SK-N-SH (cell line): ENCODE measurements around the gene IFT122.

ENCODE experiments used
- CTCF ChIP-seq: fragments of 200-600 bp; sonication (generic); IDR thresholded peaks from 2 replicates; pipeline ENCODE4 v1.6.1; 2017; ENCODE audit warnings: antibody characterized with exemption, mild to moderate bottlenecking, moderate library complexity
- ELF1 ChIP-seq: IDR thresholded peaks from 2 replicates; pipeline ENCODE4 v1.4.0; 2012
- EP300 ChIP-seq, 2 experiments: IDR thresholded peaks; 2 replicates each; pipeline versions ENCODE4 v1.4.0 to v1.6.1; 2012; ENCODE audit warnings: borderline replicate concordance in 1 of 2, low read depth in 1 of 2, low read length in 1 of 2
- NFIC ChIP-seq: IDR thresholded peaks from 2 replicates; pipeline ENCODE4 v1.4.0; 2012; ENCODE audit warnings: borderline replicate concordance
- POLR2AphosphoS5 ChIP-seq: IDR thresholded peaks from 2 replicates; pipeline ENCODE4 v1.6.1; 2012; ENCODE audit warnings: low read depth, low read length
- REST ChIP-seq: IDR thresholded peaks from 2 replicates; pipeline ENCODE4 v1.6.1; 2012; ENCODE audit warnings: mild to moderate bottlenecking, low read depth, low read length, moderate library complexity
- USF1 ChIP-seq: IDR thresholded peaks from 2 replicates; pipeline ENCODE4 v1.4.0; 2012; ENCODE audit warnings: low read depth, borderline replicate concordance
- USF2 ChIP-seq: fragments of 150-350 bp; IDR thresholded peaks from 2 replicates; pipeline ENCODE4 v1.6.1; 2017; ENCODE audit warnings: antibody characterized with exemption, low read length, low read depth, borderline replicate concordance
- YY1 ChIP-seq: IDR thresholded peaks from 2 replicates; pipeline ENCODE4 v1.4.0; 2012; ENCODE audit warnings: low read depth, mild to moderate bottlenecking

- no peak for TF ChIP-seq ELF1
- TF ChIP-seq YY1 = no peak
- no peak for TF ChIP-seq CTCF
- no peak for TF ChIP-seq EP300 (IDR thresholded peaks at IDR 0.05; ENCODE audit: borderline replicate concordance in 1 of 2, low read depth in 1 of 2, low read length in 1 of 2)
- no peak for TF ChIP-seq USF2
- TF ChIP-seq REST = no peak
- TF ChIP-seq USF1 = no peak
- TF ChIP-seq POLR2AphosphoS5 = no peak
- no peak for TF ChIP-seq NFIC
Measured at GRCh38 chr3:129540776-129541516, 100.9 kb downstream of the IFT122 start.
